Epithelial cell of prostate (primary cell): Measurements from ENCODE around the gene EPHB1.
"Not testable (repeated sequence)": the region's sequence is repeated elsewhere in the genome, so short reads cannot be mapped to it uniquely, and the experiment has no call there.

Experiments
- DNase-seq: peaks from one replicate; pipeline ENCODE4 v3.0.0-alpha.2; 2011; ENCODE audit warnings: low read depth, low spot score
- H3K27ac ChIP-seq: fragments of 450-650 bp; 2 replicates; pipeline ENCODE4 v1.5.1; 2017; ENCODE audit warnings: mild to moderate bottlenecking

The EPHB1 gene

DNA sequence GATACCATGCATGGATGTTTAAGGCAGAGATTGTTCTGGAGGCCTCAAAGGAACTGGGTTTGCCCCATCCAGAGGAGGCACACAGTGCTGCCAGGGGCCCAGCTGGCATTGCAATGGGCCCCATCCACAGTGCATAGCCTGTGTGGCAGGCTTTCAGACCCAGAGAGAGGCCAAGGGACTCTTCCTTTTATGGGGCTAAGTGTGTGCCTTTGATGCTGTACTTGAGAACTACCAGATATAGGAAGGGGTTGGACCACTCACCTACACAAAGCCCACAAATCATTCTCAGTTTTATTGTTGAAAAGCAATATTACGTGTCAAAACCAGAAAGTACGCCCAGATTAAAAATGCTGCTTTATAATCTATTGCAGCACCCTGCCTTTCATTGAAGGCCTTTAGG, 134.9 kb downstream of the EPHB1 start:
- H3K27ac ChIP-seq, result no peak overlapping the region
- no peak for DNase-seq

GRCh38 chr3:134931045-134931785, 136.2 kb downstream of the EPHB1 start:
- H3K27ac ChIP-seq, result no peak overlapping the region
- DNase-seq, result no peak

DNA sequence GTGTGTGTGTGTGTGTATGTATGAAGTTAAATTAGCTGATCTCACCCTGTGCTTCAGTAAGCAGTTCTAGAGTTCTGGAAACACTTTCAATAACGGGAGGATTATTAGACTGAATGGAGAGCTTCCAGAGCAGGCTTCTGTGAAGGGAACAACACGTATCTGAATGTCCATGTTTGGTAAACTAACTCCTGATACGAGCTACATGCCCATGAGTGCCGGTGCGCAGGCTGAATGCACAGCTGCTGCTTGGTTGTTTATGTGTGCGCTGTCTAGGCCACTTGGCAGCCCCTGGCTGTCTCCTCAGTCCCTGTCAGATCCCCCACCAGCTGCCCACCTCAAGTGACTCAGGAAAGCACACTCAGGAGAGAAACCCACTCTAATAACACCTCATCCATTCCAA, 137.0 kb downstream of the EPHB1 start:
- no peak overlapping the region for H3K27ac ChIP-seq
- no peak for DNase-seq

DNA sequence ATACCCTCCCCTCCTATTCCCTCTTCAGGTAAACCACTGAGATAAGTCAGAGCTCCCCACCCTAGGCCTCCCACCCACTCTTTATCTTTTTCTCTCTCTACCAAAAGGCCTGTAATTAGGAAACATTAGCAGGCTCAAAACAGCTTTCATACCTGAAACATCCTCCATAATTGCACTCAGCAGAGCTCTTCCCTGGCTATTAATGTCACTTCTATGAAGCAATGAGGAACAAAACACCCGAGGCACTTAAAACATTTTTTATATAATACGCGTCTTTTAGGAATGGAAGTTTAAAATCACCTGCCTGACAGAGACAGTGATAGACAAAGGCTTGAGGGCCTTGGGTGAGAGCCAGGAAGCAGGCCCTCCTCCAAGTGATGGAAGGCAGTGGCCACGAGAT, 138.9 kb downstream of the EPHB1 start:
- H3K27ac ChIP-seq, result no peak overlapping the region
- DNase-seq, result no peak

DNA sequence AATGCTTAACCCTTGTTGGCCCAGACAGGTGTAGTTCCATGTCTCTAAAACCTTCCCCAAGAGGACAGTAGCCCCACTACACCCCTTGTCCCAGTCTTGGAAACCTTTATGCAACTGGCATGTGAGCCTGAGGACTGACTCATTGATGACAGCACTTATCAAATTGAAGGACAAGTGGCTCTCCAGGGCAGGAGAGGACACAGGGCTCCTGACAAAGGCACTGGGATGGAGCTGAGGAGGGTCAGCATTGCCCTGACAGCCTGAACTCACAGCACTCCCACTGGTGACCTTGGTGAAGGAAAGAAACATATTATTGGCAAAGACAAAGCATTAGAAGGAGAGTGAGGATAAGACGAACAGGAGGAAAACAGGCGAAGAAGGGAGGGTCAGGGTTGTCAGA, 139.9 kb downstream of the EPHB1 start:
- no peak overlapping the region for H3K27ac ChIP-seq
- DNase-seq, result no peak

DNA sequence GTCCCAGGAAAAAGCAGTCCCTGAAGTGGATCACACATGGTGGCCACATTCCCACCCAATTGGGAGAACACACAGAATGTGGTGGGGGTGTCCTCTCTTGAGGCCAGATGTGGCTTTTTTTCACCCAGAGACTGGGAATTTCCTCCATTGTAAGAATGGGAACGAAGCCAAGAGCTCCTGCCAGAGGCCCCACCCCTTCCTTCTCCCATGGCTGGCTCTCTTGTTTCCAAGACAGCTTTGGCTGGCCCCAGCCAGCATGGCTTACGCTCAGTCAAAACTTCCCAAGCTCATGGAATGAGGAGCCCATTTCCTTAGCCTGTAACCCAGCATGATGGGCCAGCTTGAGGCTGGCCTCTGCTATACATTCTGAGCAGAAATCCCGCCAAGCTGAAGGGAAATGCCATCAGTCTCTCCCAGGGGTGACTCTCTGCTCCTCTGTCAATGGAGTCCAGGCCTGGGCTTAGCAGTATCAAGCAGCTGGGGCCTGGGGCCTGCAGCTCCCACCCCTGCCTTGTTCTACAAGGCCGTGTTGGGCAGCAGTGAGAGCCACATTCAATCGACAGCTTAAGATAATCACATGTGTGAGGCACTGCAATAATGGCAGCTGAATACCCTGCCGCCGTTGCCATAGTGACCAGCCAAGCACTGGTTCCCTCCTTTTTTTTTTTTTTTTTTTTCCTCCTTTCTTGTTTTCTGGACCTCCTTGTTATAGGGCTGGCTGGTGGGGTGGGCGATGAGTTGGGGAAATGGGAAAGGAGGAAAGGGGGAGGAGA, 142.4 kb downstream of the EPHB1 start:
- no peak overlapping the region for H3K27ac ChIP-seq
- DNase-seq, result no peak

- no peak for DNase-seq
- H3K27ac ChIP-seq, result no peak overlapping the region
Measured at GRCh38 chr3:134938029-134938525, 143.0 kb downstream of the EPHB1 start.

- DNase-seq, result no peak
- H3K27ac ChIP-seq, result no peak overlapping the region
Measured at GRCh38 chr3:134939978-134940377, 144.9 kb downstream of the EPHB1 start.

GRCh38 chr3:134941820-134942219, 146.8 kb downstream of the EPHB1 start:
- no peak for DNase-seq
- H3K27ac ChIP-seq, result no peak overlapping the region

GRCh38 chr3:134944429-134944828, 149.4 kb downstream of the EPHB1 start:
- H3K27ac ChIP-seq, result no peak overlapping the region
- no peak for DNase-seq

- DNase-seq, result no peak
- no peak overlapping the region for H3K27ac ChIP-seq
Measured at GRCh38 chr3:134949150-134949549, 154.1 kb downstream of the EPHB1 start.

- no peak overlapping the region for H3K27ac ChIP-seq
- DNase-seq, result no peak
Measured at GRCh38 chr3:134952371-134952770, 157.3 kb downstream of the EPHB1 start.

DNA sequence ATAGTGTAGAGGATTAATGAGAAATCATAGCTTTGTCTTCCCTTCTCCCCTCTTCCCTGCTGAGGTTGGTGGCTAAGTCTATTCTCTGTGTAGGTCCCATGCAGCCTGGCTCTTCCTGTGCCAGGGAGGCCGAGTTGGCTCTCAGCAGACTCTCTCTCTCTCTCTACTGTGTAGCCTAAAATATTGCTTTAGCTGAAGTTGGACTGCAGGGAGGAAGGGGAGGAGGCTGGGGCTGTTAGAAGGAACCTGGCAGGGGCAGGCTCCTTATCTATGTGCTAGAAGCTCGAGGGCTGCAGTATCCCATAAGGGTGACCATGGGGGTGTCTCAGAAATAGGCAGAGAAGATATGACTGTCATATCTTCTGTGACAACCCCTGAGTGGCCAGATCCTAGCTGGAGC, 160.8 kb downstream of the EPHB1 start:
- no peak for DNase-seq

DNA sequence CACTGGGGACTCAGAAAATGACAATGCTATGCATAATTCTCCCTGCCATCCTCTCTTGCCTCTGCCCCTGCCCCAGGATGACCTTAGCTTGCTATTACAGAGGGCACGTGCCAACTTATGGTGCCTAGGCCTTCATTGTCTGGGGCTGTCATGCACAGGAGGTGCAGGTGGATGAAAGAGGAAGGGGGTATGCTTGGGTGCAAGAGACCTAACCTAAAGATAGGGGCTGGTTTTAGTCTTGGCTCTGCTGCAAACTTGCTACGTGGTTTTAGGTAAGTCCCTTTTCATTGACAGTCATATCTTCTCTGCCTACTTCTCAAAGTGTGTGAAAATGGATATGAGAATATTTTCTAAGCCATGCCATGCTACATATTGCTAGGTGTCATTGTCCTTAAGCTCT, 161.3 kb downstream of the EPHB1 start:
- no peak overlapping the region for H3K27ac ChIP-seq
- DNase-seq, result no peak

More for the DNA sequence above, 160.8 kb downstream of the EPHB1 start:
- H3K27ac ChIP-seq, result no peak overlapping the region

DNA sequence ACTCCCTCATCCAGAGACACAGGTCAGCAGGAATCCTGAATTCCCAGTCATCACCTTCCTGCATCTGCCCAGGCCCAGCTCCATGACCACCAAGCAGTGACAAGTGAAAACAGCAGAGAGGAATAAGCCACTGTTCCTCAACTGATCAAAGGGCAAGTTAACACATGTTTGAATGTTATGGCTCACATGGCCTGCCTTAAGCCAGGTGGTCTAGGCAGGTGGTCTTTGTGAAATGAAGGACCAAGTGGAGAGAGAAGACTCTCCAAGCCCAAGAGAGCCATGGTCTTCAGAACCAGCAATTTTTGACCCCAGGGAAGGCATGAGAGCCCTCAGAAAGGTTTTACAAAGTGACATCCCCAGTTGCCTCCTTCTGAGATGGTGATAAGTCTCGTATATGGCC, 161.8 kb downstream of the EPHB1 start:
- no peak overlapping the region for H3K27ac ChIP-seq
- no peak for DNase-seq

DNA sequence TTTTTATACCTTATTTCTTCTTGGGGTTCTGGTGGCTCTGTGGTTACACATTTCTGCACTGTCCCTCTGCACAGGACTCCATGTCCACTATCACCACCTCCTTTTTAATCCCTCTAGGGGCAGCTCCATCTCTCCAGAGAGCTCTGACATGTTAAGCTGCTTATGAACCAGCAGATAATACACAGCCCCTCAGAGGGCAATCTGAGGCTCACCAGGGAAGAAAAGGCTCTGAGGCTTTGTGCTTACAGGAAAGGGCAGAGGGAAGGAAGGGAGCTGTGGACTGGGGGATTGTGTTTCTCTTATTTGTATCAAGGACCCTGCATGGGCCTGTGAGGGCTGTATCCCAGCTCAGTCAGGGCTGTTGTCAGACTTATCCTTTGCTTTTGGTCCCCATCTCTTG, 164.5 kb downstream of the EPHB1 start:
- DNase-seq, result no peak
- H3K27ac ChIP-seq, result no peak overlapping the region

DNA sequence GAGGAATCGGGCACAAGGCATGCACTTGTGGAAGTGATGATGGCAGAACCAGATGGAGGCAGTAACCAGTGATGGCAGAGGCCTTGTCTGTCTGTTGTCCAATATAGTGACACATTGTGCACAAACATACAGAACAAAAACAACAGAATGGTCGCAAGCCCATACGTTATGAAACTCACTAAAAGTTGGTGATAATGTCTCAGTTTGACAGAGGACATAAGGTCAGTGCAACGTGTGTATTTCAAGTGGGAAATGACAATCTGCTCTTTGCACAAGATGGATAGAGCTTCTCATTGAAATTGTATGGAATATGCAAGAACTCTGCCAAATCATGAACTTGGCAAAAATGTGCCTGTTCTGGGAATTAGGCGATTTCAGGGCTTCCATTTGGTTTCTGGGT, 169.2 kb downstream of the EPHB1 start:
- no peak overlapping the region for H3K27ac ChIP-seq
- DNase-seq, result no peak

GRCh38 chr3:134965865-134966481, 170.9 kb downstream of the EPHB1 start:
- no peak for DNase-seq
- no peak overlapping the region for H3K27ac ChIP-seq

DNA sequence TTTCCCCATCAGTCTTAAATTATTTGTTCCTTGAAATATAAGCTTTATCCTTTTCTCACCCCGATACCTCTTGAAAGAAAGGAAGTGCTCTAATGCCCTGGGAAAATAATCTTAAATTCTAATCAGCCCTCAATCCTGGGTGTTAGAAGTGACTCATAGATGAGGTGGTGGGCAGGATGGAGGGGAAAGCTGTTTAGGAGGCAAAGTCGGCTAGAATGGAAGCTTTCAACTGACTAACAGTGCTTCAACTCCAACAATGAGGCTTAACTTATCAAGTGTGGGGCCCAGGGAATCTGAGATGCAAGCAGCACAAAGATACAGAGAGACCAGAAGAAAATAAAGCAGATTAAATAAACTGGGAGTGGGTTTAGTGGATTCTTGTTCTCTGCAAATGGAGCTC, 175.8 kb downstream of the EPHB1 start:
- DNase-seq, result no peak
- H3K27ac ChIP-seq, result no peak overlapping the region

DNA sequence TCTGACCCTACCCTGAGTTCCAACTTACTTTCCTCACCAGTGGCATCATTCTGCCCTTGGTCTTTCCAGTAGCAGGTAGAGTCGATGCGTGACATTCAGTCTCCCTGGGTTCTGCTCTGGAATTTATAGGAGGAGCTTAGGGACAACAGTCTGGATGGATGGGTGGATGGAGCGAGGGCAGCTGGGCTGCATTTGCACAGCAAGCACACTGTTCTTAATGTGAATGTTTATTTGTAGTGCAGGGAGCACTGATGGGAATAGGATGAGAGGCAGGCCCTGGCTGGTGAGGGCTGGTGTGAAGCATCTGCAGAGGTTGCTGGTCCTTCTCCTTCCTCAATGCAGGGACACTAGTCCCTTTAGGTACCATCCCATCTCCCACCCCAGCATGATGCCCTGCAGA, 176.2 kb downstream of the EPHB1 start:
- no peak overlapping the region for H3K27ac ChIP-seq
- DNase-seq, result no peak

DNA sequence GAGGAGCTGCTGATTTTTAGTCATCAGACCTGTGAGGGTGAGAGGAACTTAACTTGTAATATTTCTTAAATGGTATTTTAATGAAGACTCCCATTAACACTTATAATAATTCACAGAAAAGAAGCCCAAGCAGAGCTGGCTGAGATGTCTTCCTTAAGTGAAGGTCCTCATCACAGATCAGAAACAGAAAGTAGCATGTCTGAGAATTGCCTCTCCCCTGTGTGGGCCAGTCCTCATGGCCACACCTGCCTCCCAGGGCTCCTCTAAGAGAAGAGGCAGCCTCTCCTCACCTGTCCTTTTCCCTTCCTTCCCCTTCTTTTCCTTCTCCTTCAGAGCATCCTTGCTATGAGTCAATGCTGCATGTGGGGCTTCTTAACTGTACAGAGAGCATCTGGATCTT, 176.8 kb downstream of the EPHB1 start:
- DNase-seq, H3K27ac ChIP-seq: not testable (repeated sequence)
